ENCODE measurements around the gene FCAR.

GRCh38 chr19:54905803-54906511 is 31.9 kb downstream of the FCAR start, which contains the start of gene NCR1:
- TF ChIP-seq EMX1 (CRISPR knock-in tag; IDR thresholded peaks at IDR 0.05) (no peak), FOXK1 (CRISPR knock-in tag; IDR thresholded peaks at IDR 0.05) (no peak), CTCF (IDR thresholded peaks at IDR 0.05) (no peak), NR1H2 (CRISPR knock-in tag; IDR thresholded peaks at IDR 0.05) (no peak), ATF3 (CRISPR knock-in tag; conservative IDR thresholded peaks at IDR 0.05) (no peak), JUN (CRISPR knock-in tag; IDR thresholded peaks at IDR 0.05) (no peak), TEAD4 (CRISPR knock-in tag; IDR thresholded peaks at IDR 0.05) (no peak), MAX (CRISPR knock-in tag; IDR thresholded peaks at IDR 0.05) (no peak), NR3C1 (CRISPR knock-in tag; conservative IDR thresholded peaks at IDR 0.05; ENCODE audit: low read depth) (no peak), ZNF512 (CRISPR knock-in tag; IDR thresholded peaks at IDR 0.05; ENCODE audit: borderline replicate concordance) (no peak), E2F4 (CRISPR knock-in tag; IDR thresholded peaks at IDR 0.05; ENCODE audit: borderline replicate concordance, low read depth) (no peak), GABPB1 (CRISPR knock-in tag; IDR thresholded peaks at IDR 0.05) (no peak), NR2C2 (CRISPR knock-in tag; IDR thresholded peaks at IDR 0.05) (no peak)
- TF ChIP-seq, protein P1, sequence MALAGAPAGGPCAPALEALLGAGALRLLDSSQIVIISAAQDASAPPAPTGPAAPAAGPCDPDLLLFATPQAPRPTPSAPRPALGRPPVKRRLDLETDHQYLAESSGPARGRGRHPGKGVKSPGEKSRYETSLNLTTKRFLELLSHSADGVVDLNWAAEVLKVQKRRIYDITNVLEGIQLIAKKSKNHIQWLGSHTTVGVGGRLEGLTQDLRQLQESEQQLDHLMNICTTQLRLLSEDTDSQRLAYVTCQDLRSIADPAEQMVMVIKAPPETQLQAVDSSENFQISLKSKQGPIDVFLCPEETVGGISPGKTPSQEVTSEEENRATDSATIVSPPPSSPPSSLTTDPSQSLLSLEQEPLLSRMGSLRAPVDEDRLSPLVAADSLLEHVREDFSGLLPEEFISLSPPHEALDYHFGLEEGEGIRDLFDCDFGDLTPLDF (CRISPR knock-in tag; IDR thresholded peaks at IDR 0.05) = no peak

Measured in WTC11 (cell line).